Parathyroid adenoma (tissue), 2 donors: ENCODE measurements around the gene MAGI2.
"Not testable (repeated sequence)": the region's sequence is repeated elsewhere in the genome, so short reads cannot be mapped to it uniquely, and the experiment has no call there.

Experiments
- H2AFZ ChIP-seq: fragments of 300-600 bp; sonication (generic); one replicate; pipeline ENCODE4 v1.7.0; 2017; ENCODE audit warnings: antibody characterized with exemption, mild to moderate bottlenecking
- H3K27ac ChIP-seq: fragments of 300-600 bp; sonication (generic); one replicate; pipeline ENCODE4 v1.7.0; 2017
- H3K27me3 ChIP-seq: fragments of 300-600 bp; sonication (generic); one replicate; pipeline ENCODE4 v1.7.0; 2017; ENCODE audit warnings: low read length; ENCODE audit not compliant: control insufficient read depth, insufficient read depth
- H3K36me3 ChIP-seq: fragments of 300-600 bp; sonication (generic); one replicate; pipeline ENCODE4 v1.7.0; 2017; ENCODE audit warnings: low read length; ENCODE audit not compliant: control insufficient read depth, insufficient read depth
- H3K4me1 ChIP-seq: fragments of 300-600 bp; sonication (generic); one replicate; pipeline ENCODE4 v1.7.0; 2017; ENCODE audit warnings: control low read depth
- H3K4me2 ChIP-seq: fragments of 300-600 bp; sonication (generic); one replicate; pipeline ENCODE4 v1.7.0; 2017; ENCODE audit warnings: low read length
- H3K4me3 ChIP-seq: fragments of 300-600 bp; sonication (generic); one replicate; pipeline ENCODE4 v1.7.0; 2017; ENCODE audit warnings: low read depth, low read length
- H3K79me2 ChIP-seq: fragments of 300-600 bp; sonication (generic); one replicate; pipeline ENCODE4 v1.7.0; 2017; ENCODE audit warnings: control low read depth
- H3K9ac ChIP-seq: fragments of 300-600 bp; sonication (generic); one replicate; pipeline ENCODE4 v1.7.0; 2017; ENCODE audit warnings: mild to moderate bottlenecking
- H3K9me3 ChIP-seq: fragments of 300-600 bp; sonication (generic); one replicate; pipeline ENCODE4 v1.7.0; 2017; ENCODE audit warnings: low read length; ENCODE audit not compliant: control insufficient read depth
- TF ChIP-seq, protein P1 (sequence below): fragments of 300-600 bp; sonication (generic); IDR thresholded peaks from one replicate; pipeline ENCODE4 v1.7.0; 2017; ENCODE audit warnings: antibody characterized with exemption, mild to moderate bottlenecking
- donor health status: primary hyperparathyroidism.

Gene MAGI2

DNA sequence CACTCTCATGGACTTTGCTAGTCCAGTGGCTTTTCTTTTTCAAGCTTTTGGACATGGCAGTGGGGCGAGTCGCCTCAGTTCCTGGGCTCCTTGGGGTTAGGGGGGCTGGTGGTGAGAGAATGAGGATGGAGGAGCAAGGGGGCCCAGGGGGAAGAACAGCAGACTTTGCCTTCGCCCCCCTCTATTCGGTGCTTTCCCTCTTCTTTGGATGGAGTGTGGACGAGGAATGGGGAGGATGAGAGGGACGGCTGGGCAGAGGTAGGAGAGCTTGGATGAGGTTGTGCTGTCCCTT is 255 bp downstream of the MAGI2 start:
- H3K4me1 ChIP-seq, result peaks cover 3% of the 10 kb centered on the region
- peak overlapping the region; percentile 82 for H2AFZ ChIP-seq
- H3K36me3 ChIP-seq, result no peaks in the 10 kb centered on the region
- peak overlapping the region; percentile 78 for H3K4me3 ChIP-seq
- H3K27ac ChIP-seq, result peak overlapping the region; percentile 94
- peak overlapping the region; percentile 87 for H3K4me2 ChIP-seq
- H3K27me3 ChIP-seq, result no peaks in the 10 kb centered on the region
- no peaks in the 10 kb centered on the region for H3K9me3 ChIP-seq
- H3K9ac ChIP-seq, result peak overlapping the region; percentile 77
- no peaks in the 10 kb centered on the region for H3K79me2 ChIP-seq
- TF ChIP-seq, protein P1, sequence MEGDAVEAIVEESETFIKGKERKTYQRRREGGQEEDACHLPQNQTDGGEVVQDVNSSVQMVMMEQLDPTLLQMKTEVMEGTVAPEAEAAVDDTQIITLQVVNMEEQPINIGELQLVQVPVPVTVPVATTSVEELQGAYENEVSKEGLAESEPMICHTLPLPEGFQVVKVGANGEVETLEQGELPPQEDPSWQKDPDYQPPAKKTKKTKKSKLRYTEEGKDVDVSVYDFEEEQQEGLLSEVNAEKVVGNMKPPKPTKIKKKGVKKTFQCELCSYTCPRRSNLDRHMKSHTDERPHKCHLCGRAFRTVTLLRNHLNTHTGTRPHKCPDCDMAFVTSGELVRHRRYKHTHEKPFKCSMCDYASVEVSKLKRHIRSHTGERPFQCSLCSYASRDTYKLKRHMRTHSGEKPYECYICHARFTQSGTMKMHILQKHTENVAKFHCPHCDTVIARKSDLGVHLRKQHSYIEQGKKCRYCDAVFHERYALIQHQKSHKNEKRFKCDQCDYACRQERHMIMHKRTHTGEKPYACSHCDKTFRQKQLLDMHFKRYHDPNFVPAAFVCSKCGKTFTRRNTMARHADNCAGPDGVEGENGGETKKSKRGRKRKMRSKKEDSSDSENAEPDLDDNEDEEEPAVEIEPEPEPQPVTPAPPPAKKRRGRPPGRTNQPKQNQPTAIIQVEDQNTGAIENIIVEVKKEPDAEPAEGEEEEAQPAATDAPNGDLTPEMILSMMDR, result no peak

DNA sequence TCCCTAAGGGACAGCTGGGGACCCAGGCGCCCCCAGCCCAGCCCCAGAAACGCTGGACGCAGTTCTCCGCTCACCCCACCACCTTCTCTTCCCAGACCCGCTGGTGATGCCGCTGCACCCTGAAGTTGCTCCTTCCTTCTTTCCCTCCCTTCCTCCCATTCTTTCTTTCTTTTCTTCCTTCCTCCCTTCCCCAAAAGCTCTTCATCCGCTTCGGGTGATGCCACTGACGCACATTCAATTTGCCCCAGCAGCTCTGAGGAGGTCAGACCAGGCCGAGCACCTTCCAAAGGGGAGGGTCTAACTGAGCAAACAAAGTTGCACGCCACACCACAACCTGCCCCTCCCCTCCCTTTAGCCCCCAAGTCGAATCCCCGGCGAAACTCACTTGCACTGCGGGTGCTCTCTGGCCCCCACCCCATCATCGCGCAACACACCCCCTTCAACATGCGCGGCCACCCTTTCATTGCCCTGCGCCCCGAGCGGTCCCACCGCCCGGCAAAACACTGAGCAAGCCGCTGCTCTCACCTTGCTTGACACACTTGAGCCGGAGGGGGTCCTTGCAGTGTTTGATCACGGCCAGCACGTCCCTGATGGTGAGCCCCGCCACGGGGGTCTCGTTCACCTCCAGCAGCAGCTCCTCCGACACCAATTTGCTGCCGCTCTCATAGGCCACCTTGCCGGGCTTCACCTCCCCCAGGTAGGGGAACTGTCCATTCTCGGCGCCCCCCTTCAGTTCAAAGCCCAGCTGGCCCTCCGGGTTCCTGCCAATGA is 787 bp downstream of the MAGI2 start:
- peak overlapping the region; percentile 78 for H3K4me3 ChIP-seq
- TF ChIP-seq, protein P1, result no peak
- H3K9ac ChIP-seq, result peak overlapping the region; percentile 77
- H3K36me3 ChIP-seq, result no peaks in the 10 kb centered on the region
- peak overlapping the region; percentile 94 for H3K27ac ChIP-seq
- peak overlapping the region; percentile 82 for H2AFZ ChIP-seq
- H3K27me3 ChIP-seq, result no peaks in the 10 kb centered on the region
- no peaks in the 10 kb centered on the region for H3K79me2 ChIP-seq
- peaks cover 3% of the 10 kb centered on the region for H3K4me1 ChIP-seq
- H3K4me2 ChIP-seq, result peak overlapping the region; percentile 87
- H3K9me3 ChIP-seq, result no peaks in the 10 kb centered on the region

- Histone ChIP-seq H3K9me3 (no peaks in the 10 kb centered on the region), H3K27me3 (no peaks in the 10 kb centered on the region), H3K27ac (peak overlapping the region; percentile 94), H2AFZ (peak overlapping the region; percentile 82), H3K4me1 (peaks cover 3% of the 10 kb centered on the region), H3K4me2 (peak overlapping the region; percentile 87), H3K9ac (no peak overlapping the region), H3K79me2 (no peaks in the 10 kb centered on the region), H3K4me3 (peak overlapping the region; percentile 78), H3K36me3 (no peaks in the 10 kb centered on the region)
- TF ChIP-seq, protein P1, result no peak
Measured at GRCh38 chr7:79452032-79452494, 1.4 kb downstream of the MAGI2 start.

DNA sequence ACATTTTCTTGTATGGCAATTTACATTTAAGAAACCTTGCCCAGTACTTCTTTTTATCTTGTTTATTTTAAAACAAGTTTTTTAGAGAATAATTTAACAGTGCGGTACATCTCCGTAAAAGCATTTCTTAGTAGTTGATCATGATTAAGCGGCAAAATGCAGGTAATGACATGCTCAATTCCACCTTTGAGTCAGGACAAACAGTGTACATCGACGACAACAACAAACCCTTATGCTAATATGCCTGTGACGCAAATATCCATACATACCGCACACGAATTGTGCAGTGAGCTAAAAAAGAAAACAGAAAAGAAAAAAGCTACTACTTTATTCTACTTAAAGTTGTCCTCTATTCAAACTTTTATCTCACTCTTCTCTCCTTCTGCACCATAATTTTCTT is 1.9 kb downstream of the MAGI2 start:
- Histone ChIP-seq H3K9me3 (no peaks in the 10 kb centered on the region), H2AFZ (peak overlapping the region; percentile 82), H3K27me3 (no peaks in the 10 kb centered on the region), H3K27ac (peak overlapping the region; percentile 94), H3K79me2 (peaks cover 1% of the 10 kb centered on the region), H3K4me3 (peak overlapping the region; percentile 78), H3K4me1 (peaks cover 3% of the 10 kb centered on the region), H3K36me3 (no peaks in the 10 kb centered on the region), H3K4me2 (peak overlapping the region; percentile 87), H3K9ac (no peak overlapping the region)
- TF ChIP-seq, protein P1, result no peak

GRCh38 chr7:79442766-79443165 is 10.7 kb downstream of the MAGI2 start:
- not testable (repeated sequence) for H3K27me3 ChIP-seq, H3K27ac ChIP-seq, H3K4me3 ChIP-seq, H3K4me2 ChIP-seq, H3K79me2 ChIP-seq, H3K36me3 ChIP-seq, H3K4me1 ChIP-seq, H3K9me3 ChIP-seq, H3K9ac ChIP-seq, H2AFZ ChIP-seq
